Measurements from ENCODE around the gene MIS12.

The MIS12 gene
- long read RNA-seq, donor 1, transcript MIS12-202 (2 exons, 2,204 nt) = major isoform, 8 of 21 reads
- long read RNA-seq, donor 1, partial matches to known transcripts = 11 of 21 reads
- long read RNA-seq, donor 1, other reads (novel, unspliced or antisense) = 0 of 21 reads
- long read RNA-seq, donor 2, partial matches to known transcripts = 0 of 5 reads
- long read RNA-seq, donor 2, other reads (novel, unspliced or antisense) = 0 of 5 reads
- long read RNA-seq, donor 3 = 0 reads
- long read RNA-seq, donor 4, transcript MIS12-202 (2 exons, 2,204 nt) = major isoform, 6 of 11 reads
- long read RNA-seq, donor 4, partial matches to known transcripts = 0 of 11 reads
- long read RNA-seq, donor 4, other reads (novel, unspliced or antisense) = 0 of 11 reads
- long read RNA-seq, donor 5, transcript MIS12-202 (2 exons, 2,204 nt) = major isoform, 7 of 12 reads
- long read RNA-seq, donor 5, transcript MIS12-206 (3 exons, 2,691 nt) = minor isoform, 5 of 12 reads
- long read RNA-seq, donor 5, partial matches to known transcripts = 0 of 12 reads
- long read RNA-seq, donor 5, other reads (novel, unspliced or antisense) = 0 of 12 reads
- long read RNA-seq, donor 6, transcript MIS12-202 (2 exons, 2,204 nt) = major isoform, 5 of 6 reads
- long read RNA-seq, donor 6, partial matches to known transcripts = 0 of 6 reads
- long read RNA-seq, donor 6, other reads (novel, unspliced or antisense) = 0 of 6 reads
- long read RNA-seq, donor 7 = 0 reads
- long read RNA-seq, donor 8, partial matches to known transcripts = 0 of 6 reads
- long read RNA-seq, donor 8, other reads (novel, unspliced or antisense) = 0 of 6 reads

DNA sequence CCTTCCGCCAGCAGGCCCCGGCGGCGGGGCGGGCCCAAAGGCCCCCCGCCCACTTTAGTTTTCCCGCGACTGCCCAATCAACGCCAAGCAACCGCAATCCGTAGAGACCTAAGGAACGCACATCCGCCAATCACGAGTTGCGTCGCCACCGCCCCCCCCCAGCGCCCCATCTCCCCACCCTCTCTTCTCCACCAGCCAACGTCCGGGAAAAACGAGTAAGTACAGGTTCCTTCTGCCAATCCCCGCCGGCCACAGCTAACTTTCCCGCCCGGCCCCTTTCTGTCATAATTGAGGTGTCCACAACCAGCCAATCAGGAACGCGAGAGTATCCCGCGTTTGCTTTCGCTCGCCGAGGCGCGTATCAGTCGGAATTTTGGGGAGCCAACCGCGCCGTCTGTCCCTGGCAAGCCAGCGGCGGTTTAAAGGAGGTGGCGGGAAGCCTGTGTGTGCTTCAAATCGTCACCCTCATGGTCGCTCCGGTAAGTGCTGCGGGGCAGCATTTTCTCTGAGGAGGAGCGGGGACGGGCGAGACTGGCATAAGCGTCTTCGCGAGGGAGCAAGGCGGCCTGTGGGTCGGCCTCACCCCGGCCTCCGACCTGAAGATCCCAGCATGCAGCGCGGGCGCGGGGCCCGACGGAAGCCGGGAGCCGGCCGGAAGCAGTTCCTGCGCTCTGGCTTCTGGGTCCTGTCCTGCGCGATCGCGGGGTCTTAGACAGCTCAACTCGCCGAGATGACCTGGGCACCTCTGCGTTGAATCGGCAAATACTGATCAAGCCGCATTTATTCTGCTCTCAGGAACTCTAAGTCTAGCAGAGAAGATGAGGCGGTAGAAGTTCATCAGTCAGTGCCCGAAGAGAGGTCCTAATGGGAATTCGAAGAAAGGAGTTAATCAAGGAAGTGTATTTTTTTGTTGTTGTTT lies at the start of gene MIS12:
TSS of gene MIS12 (plus strand) at position 361 of the 919 bp plus-strand sequence. CDS start 2,297 bp downstream, outside the sequence.
- peak; percentile 96 for DNase-seq

DNA sequence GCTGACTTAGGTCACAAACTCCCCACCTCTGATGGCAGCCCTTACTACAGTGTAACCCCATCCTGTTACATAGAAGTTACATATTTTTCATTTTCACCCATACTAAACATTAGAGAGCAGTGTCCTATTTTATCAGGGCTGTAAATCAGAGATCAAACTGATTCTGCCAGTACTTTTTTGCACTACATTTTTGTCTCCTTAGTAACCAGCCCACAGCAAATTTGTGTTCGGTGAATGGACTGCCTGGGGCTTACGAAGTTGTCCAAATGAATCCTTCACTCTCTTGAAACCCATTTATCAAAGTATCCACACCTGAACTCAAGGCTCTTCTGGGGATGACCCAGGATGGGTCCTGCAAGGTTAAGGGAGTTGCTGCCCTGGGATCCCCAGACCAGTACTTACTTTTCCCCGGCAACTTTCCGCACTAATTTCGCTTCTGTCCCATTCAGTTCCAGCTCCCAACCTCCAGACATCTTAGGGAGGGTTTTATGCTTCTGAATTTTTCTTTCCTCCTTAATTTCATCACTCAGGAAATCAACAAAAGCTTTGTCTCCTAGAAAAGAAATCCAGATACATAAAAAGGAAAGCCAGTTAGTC lies 48.5 kb upstream of the MIS12 start:
- no peak for DNase-seq

GRCh38 chr17:5438716-5439445 lies 47.5 kb upstream of the MIS12 start, which contains the start of gene C1QBP:
C1QBP (minus strand) TSS chr17:5439155; CDS start chr17:5439073, 82 bp downstream.
- peak; percentile 97 for DNase-seq

- DNase-seq = no peak
These were observed 47.0 kb upstream of the MIS12 start for GRCh38 chr17:5439446-5439764.

DNA sequence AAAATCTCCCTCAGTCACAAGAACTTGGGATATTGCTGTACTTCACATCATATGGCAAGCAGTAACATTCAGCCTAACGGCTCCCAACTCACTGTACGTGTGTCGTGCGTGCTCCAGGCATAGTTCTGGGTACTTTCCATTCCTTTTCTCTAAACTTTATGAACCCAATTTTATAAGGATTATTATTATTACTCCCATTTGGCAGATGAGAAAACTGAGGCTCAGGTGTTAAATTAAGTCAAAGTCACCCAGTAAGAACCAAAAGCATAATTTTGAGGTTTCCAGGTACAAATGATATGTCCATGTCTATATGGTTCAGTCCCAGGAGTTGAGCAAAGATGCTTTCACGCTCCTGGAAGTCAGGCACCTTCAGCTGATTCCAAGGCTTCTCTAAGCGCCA lies 42.6 kb upstream of the MIS12 start:
- no peak for DNase-seq

GRCh38 chr17:5444209-5444608 lies 42.2 kb upstream of the MIS12 start:
- DNase-seq = no peak

- DNase-seq = no peak
These were observed 39.6 kb upstream of the MIS12 start for GRCh38 chr17:5446786-5447185.

DNA sequence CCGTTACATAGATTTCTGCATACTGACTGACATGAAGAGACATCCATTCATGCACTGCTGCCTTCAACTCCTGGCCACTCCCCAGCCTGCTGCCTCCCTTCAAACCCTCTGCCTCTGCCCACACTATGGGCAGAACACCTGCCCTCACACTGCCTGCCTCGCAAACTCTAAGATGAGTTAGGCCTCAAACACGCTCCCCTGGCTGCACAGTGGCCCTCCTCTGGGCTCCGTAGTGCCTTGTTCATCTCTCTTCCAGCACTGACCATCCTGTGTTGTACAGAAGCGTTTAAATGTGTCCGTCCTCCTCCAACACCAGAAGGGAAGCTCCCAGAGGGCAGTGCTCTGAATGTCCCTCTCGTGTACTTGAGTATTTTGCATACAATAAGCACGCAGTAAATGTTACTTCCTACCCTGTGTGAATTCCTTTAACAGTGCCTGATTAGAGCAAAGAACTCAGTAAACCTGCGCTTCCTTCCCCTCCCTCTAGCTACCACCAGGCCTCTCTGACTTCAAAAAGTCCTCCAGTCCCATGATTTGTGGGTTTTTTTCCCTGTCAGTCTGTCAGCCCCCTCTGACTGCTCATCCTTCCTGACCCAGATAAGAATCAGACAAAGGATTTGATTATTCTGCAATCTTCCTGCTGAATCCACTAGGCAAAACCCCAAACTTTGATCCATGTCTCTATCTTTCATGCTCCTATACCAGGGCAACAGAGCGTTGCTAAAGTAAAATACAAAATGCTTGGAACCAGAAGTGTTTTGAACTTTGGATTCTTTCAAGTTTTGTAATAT lies 21.5 kb upstream of the MIS12 start:
- no peak for DNase-seq

GRCh38 chr17:5466295-5466694 lies 20.1 kb upstream of the MIS12 start:
- no peak for DNase-seq

DNA sequence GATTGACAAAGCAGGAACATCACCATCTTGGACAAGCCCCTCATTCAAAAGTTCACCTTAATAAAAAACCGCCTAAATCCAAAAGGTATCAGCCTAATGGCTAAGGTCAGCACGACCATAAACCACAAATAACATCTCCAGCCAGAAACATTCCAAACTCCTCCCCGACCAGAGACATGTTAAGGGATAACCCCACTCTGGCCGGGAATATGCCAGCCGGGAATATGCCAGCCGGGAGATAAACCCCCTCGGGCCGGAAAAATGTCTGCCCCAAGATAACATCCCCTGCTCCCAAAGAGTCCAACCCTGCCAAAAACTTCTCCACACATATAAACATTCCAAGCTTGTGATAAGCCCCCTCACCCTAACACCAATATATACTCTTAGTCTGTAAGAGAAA lies 18.9 kb upstream of the MIS12 start:
- no peak for DNase-seq

GRCh38 chr17:5468075-5468473 lies 18.3 kb upstream of the MIS12 start:
- DNase-seq = no peak

DNA sequence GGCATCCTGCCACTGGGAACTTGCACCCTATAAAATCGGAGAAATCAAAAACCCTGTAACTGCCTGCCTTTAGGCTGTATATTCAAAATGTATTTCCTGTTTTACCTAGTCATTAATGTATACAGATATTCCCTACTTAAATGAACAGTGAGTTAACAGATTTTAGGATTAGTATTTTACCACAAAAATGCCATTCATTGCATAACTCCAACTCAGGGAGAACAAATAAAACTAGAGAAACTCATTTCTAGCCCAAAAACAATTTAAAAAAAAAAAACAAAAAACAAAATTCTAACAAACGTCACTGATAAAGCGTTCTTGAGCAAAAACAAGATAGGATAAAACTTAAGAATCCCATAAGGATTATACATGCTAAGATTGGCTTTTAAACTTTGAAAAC lies 13.9 kb upstream of the MIS12 start:
- no peak for DNase-seq

DNA sequence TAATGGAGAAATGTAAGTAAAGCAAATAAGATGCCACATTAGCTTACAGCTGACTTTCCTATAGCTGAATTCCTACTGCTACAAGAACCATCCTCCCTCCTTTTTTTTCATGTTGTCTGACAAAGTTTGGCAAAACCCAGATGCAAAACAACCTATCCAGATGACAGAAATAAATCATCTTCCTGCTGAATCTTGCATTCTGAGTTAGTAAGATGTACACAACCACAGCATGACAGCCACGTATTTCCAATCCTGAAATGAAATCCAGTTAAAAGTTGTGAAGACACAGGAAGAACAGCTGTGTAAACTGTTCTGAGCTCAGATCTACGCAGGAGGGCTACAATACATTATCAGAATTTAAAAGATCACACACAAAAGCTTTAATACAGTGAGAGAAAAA lies 12.5 kb upstream of the MIS12 start:
- no peak for DNase-seq

GRCh38 chr17:5478992-5479391 lies 7.4 kb upstream of the MIS12 start:
- DNase-seq = no peak

DNA sequence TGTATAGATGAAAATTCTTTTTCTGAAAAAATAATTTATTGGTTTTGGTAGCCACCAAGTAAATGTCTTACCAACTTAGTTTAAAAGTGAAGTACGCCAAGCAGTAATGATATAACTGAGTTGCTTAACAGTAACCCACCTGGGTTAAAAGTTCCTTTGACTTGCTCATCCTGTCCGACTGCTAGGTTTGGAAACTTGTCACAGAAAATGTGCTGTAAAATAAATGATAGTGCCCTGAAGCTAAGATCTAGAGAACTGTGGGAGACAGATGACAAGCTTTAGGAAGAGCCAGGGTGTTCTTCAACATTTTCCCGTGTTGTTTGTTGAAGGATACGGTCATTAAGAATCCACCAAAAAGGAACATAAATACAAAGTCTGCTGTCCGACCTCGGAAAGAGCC lies 5.4 kb upstream of the MIS12 start:
- no peak for DNase-seq

- no peak for DNase-seq
These were observed 4.9 kb upstream of the MIS12 start for GRCh38 chr17:5481451-5481850.

- peak; percentile 79 for DNase-seq
These were observed 828 bp upstream of the MIS12 start, which contains the start of gene DERL2 for GRCh38 chr17:5485270-5486205. DERL2 (minus strand) TSS chr17:5486178; CDS start chr17:5486161, 17 bp downstream.

DNA sequence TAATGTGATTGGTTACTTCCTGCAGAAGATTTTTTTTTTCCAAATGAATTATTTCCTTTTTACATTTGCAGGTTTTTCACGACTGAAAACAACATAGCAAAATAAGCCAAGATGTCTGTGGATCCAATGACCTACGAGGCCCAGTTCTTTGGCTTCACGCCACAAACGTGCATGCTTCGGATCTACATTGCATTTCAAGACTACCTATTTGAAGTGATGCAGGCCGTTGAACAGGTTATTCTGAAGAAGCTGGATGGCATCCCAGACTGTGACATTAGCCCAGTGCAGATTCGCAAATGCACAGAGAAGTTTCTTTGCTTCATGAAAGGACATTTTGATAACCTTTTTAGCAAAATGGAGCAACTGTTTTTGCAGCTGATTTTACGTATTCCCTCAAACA lies 2.4 kb downstream of the MIS12 start:
- DNase-seq = no peak

- no peak for DNase-seq
These were observed 6.6 kb downstream of the MIS12 start for GRCh38 chr17:5492970-5493369.
